H1 (cell line): Measurements from ENCODE around the gene NMNAT3. TPM values are rescaled to one million over a fixed set of nuclear protein-coding genes. Genes with fewer than 3 reads are reported as not detected.
A peak's percentile ranks its signal among the peaks of the same experiment; 100 is the strongest.

Source experiments
- CTCF ChIA-PET: fragments of 300-600 bp; sonication (Branson Sonifier 250); formaldehyde crosslinking; loops from one replicate; lab custom pipeline; 2021; ENCODE audit not compliant: partially characterized antibody; lab: Charles Lee
- POLR2A ChIA-PET: fragments of 300-600 bp; sonication (Branson Sonifier 250); formaldehyde crosslinking; loops from one replicate; lab custom pipeline; 2021; ENCODE audit warnings: inconsistent platforms; ENCODE audit not compliant: partially characterized antibody; lab: Charles Lee
- DNase-seq, 2 experiments: peaks; one replicate each; pipeline versions ENCODE4 v3.0.0 to v3.0.0-alpha.2; 2010 to 2022; ENCODE audit warnings: low spot score in 2 of 2, low read depth in 1 of 2, mixed read lengths in 1 of 2
- FAIRE-seq: peaks from 2 replicates; lab custom pipeline; 2011; peaks lifted over from hg19 to GRCh38; lab: Jason Lieb, UNC
- H2AFZ ChIP-seq: 2 replicates; pipeline ENCODE4 v1.8.1; 2012; ENCODE audit warnings: low read length, inconsistent platforms
- H2AK5ac ChIP-seq: 2 replicates; pipeline ENCODE4 v1.6.1; 2013; ENCODE audit warnings: low read depth, low read length
- H2BK120ac ChIP-seq: replicated peaks from 2 replicates; pipeline ENCODE3; 2013; ENCODE audit warnings: low read depth, low read length, inconsistent platforms
- H2BK12ac ChIP-seq: 2 replicates; pipeline ENCODE4 v1.6.1; 2013; ENCODE audit warnings: low read depth, low read length
- H2BK15ac ChIP-seq: 2 replicates; pipeline ENCODE4 v1.6.1; 2013; ENCODE audit warnings: low read length
- H2BK20ac ChIP-seq: 2 replicates; pipeline ENCODE4 v1.6.1; 2013; ENCODE audit warnings: low read length
- H2BK5ac ChIP-seq: 2 replicates; pipeline ENCODE4 v1.6.1; 2013; ENCODE audit warnings: low read depth, low read length
- H3K14ac ChIP-seq: 2 replicates; pipeline ENCODE4 v1.6.1; 2013; ENCODE audit warnings: inconsistent platforms; ENCODE audit not compliant: insufficient read length
- H3K18ac ChIP-seq: 2 replicates; pipeline ENCODE4 v1.6.1; 2013; ENCODE audit warnings: low read length; ENCODE audit errors: extremely low read depth
- H3K23ac ChIP-seq: 2 replicates; pipeline ENCODE4 v1.6.1; 2013; ENCODE audit warnings: inconsistent platforms; ENCODE audit not compliant: insufficient read length
- H3K23me2 ChIP-seq: 2 replicates; pipeline ENCODE4 v1.6.1; 2013; ENCODE audit warnings: low read depth, low read length
- H3K27ac ChIP-seq: 2 replicates; pipeline ENCODE4 v1.6.1; 2011; ENCODE audit warnings: low read depth, low read length, inconsistent platforms
- H3K27me3 ChIP-seq, 4 experiments: replicated peaks in 1 of 4; 1 replicate in 1 of 4; 2 replicates in 3 of 4; pipeline versions ENCODE4 v1.6.1 to v1.8.1; 2011 to 2013; ENCODE audit warnings: low read length in 3 of 4, mild to moderate bottlenecking in 3 of 4, inconsistent platforms in 2 of 4, mixed read lengths in 2 of 4, moderate library complexity in 1 of 4; ENCODE audit not compliant: control insufficient read depth in 3 of 4, insufficient read depth in 3 of 4; ENCODE audit errors: extremely low read depth in 1 of 4
- H3K36me3 ChIP-seq, 4 experiments: 2 replicates each; pipeline versions ENCODE4 v1.6.1 to v1.8.1; 2011 to 2013; ENCODE audit warnings: mild to moderate bottlenecking in 4 of 4, low read length in 3 of 4, moderate library complexity in 2 of 4, control low read depth in 1 of 4, inconsistent platforms in 1 of 4; ENCODE audit not compliant: insufficient read depth in 4 of 4, control insufficient read depth in 2 of 4
- H3K4ac ChIP-seq: replicated peaks from 2 replicates; pipeline ENCODE3; 2013; ENCODE audit warnings: low read length, low read depth, mixed read lengths, inconsistent platforms; ENCODE audit not compliant: insufficient read length
- H3K4me1 ChIP-seq, 4 experiments: replicated peaks in 1 of 4; 1 replicate in 1 of 4; 2 replicates in 3 of 4; pipeline versions ENCODE4 v1.6.1 to v1.8.1; 2011 to 2013; ENCODE audit warnings: low read length in 3 of 4, inconsistent platforms in 2 of 4, mixed read lengths in 1 of 4; ENCODE audit not compliant: insufficient read depth in 4 of 4, control insufficient read depth in 3 of 4
- H3K4me2 ChIP-seq, 2 experiments: 2 replicates each; pipeline versions ENCODE4 v1.6.1 to v1.8.1; 2011 to 2013; ENCODE audit warnings: low read depth in 2 of 2, low read length in 2 of 2, control low read depth in 1 of 2, inconsistent platforms in 1 of 2, mild to moderate bottlenecking in 1 of 2; ENCODE audit not compliant: insufficient read depth in 1 of 2
- H3K4me3 ChIP-seq, 4 experiments: fragments of 200-600, 300-600 bp in 1 of 4; sonication (generic), shearing (Covaris generic), sonication (Bioruptor Twin) in 1 of 4; 2 replicates each; pipeline versions ENCODE4 v1.5.1 to v1.8.1; 2011 to 2016; ENCODE audit warnings: low read length in 4 of 4, low read depth in 3 of 4, control low read depth in 2 of 4, inconsistent platforms in 2 of 4, mild to moderate bottlenecking in 2 of 4, mixed read lengths in 1 of 4, moderate library complexity in 1 of 4; ENCODE audit not compliant: insufficient read depth in 2 of 4; ENCODE audit errors: extremely low read depth in 1 of 4
- H3K56ac ChIP-seq: replicated peaks from 2 replicates; pipeline ENCODE3; 2013; ENCODE audit warnings: low read depth, mild to moderate bottlenecking, mixed read lengths, low read length, inconsistent platforms; ENCODE audit not compliant: insufficient read length
- H3K79me1 ChIP-seq: 2 replicates; pipeline ENCODE4 v1.6.1; 2013; ENCODE audit warnings: low read depth, low read length, control low read depth
- H3K79me2 ChIP-seq, 2 experiments: 2 replicates each; pipeline versions ENCODE4 v1.6.1 to v1.8.1; 2012 to 2013; ENCODE audit warnings: low read length in 2 of 2, mild to moderate bottlenecking in 2 of 2, inconsistent platforms in 1 of 2; ENCODE audit not compliant: insufficient read depth in 2 of 2, control insufficient read depth in 1 of 2
- H3K9ac ChIP-seq, 4 experiments: replicated peaks in 1 of 4; 1 replicate in 1 of 4; 2 replicates in 3 of 4; pipeline versions ENCODE4 v1.6.1 to v1.8.1; 2011 to 2013; ENCODE audit warnings: low read depth in 3 of 4, low read length in 3 of 4, control low read depth in 2 of 4, mild to moderate bottlenecking in 2 of 4, moderate library complexity in 2 of 4, inconsistent platforms in 1 of 4; ENCODE audit errors: extremely low read depth in 1 of 4
- H3K9me3 ChIP-seq, 2 experiments: 2 replicates each; pipeline versions ENCODE4 v1.6.1 to v1.8.1; 2012 to 2013; ENCODE audit warnings: mild to moderate bottlenecking in 2 of 2, moderate library complexity in 2 of 2, control low read depth in 1 of 2, inconsistent platforms in 1 of 2, low read depth in 1 of 2, low read length in 1 of 2, mixed read lengths in 1 of 2; ENCODE audit not compliant: insufficient read depth in 2 of 2
- H4K20me1 ChIP-seq, 2 experiments: replicated peaks in 1 of 2; 2 replicates each; pipeline versions ENCODE3 to v1.8.1; 2011 to 2013; ENCODE audit warnings: inconsistent platforms in 2 of 2, low read length in 2 of 2, mild to moderate bottlenecking in 1 of 2; ENCODE audit not compliant: insufficient read depth in 2 of 2, control insufficient read depth in 1 of 2
- H4K5ac ChIP-seq: 2 replicates; pipeline ENCODE4 v1.6.1; 2013; ENCODE audit warnings: low read length, low read depth, mixed read lengths, inconsistent platforms; ENCODE audit not compliant: insufficient read length
- H4K8ac ChIP-seq: 2 replicates; pipeline ENCODE4 v1.8.0; 2013; ENCODE audit warnings: mild to moderate bottlenecking, moderate library complexity, low read length, inconsistent platforms; ENCODE audit not compliant: insufficient read depth; ENCODE audit errors: extremely low read depth
- H4K91ac ChIP-seq: replicated peaks from 2 replicates; pipeline ENCODE3; 2013; ENCODE audit warnings: low read length, mixed read lengths, inconsistent platforms; ENCODE audit not compliant: insufficient read length
- CHD2 ChIP-seq: IDR thresholded peaks from 2 replicates; pipeline ENCODE4 v1.6.1; 2012; ENCODE audit warnings: low read length, improper control_type of control experiment
- polyA plus RNA-seq, 7 experiments: library from polyadenylated mRNA; depleted of rRNA in 3 of 7; stranded (reverse) in 5 of 7; unstranded in 2 of 7; fragments of >200 nt in 5 of 7; fragments of 200-250 nt in 2 of 7; gene quantifications; 1 replicate in 5 of 7; 2 replicates in 1 of 7; 4 replicates in 1 of 7; pipeline versions ENCODE4 v1.2.1 to v1.2.3, GENCODE V29; 2011 to 2013; ENCODE audit warnings: missing spikeins in 2 of 7, mixed read lengths in 2 of 7
- total RNA-seq: library from RNA; stranded (reverse); fragmentation: NEBNext Ultra II Directional; extraction: Animal tissue kit (Norgen Biotek cat#: 25700); gene quantifications from 2 replicates; pipeline ENCODE4 v1.2.1, GENCODE V29; 2021

The NMNAT3 gene
- total and polyA plus RNA-seq, 2 of the 8 experiments (the other 6 are each of a cell fraction or from before 2014, with no cell fraction given): 4.2 to 4.3 TPM

DNA sequence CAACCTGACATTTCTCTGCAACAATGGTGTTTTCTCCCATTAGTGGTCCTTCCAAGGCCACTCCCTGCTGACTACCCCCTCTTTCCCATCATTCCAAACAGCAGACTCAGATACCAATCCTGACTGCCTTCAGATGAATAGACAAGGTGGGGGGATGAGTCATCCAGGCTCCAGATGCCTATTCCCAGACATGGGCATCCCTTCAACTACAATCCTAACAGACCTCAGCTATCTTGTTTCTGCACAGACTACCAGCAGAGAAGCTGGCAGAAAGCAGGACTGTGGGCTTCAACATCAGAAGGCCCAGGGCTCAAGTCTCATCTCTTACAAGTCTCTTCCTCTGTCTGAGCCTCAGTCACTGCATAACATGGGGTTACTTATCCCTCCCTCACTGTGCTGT lies 140.4 kb downstream of the NMNAT3 start:
- Histone ChIP-seq H3K18ac (no peak overlapping the region), H3K4ac (no peak overlapping the region), H2BK15ac (no peak overlapping the region), H4K8ac (no peak overlapping the region), H4K5ac (no peak overlapping the region), H4K91ac (no peak overlapping the region), H3K23ac (no peak overlapping the region), H3K27ac (no peak overlapping the region), H3K14ac (no peak overlapping the region), H2BK12ac (peak overlapping the region; percentile 32; the same call in 1 of the 2 replicates), H3K9ac (no peak overlapping the region), H2AK5ac (no peak overlapping the region), H3K56ac (no peak overlapping the region), H3K79me1 (no peaks in the 10 kb centered on the region), H3K9me3 (no peaks in the 10 kb centered on the region), H2BK5ac (no peak overlapping the region), H3K23me2 (peaks cover 7% of the 10 kb centered on the region; the same call in 1 of the 2 replicates), H2BK120ac (no peak overlapping the region), H3K27me3 (peaks cover 0 to 24% (median 19%) of the 10 kb centered on the region in 4 experiments; a peak in 4 of 7 replicates), H2AFZ (no peak overlapping the region), H2BK20ac (no peak overlapping the region), H3K36me3 (no peaks in the 10 kb centered on the region), H3K79me2 (no peaks in the 10 kb centered on the region), H4K20me1 (no peaks in the 10 kb centered on the region), H3K4me1 (peaks cover 4 to 33% (median 23%) of the 10 kb centered on the region in 4 experiments), H3K4me2 (peak overlapping the region in 1 of 2 experiments; percentile 96; a peak in 1 of 4 replicates), H3K4me3 (no peak overlapping the region)
- DNase-seq (no peak), FAIRE-seq (no peak)
- CTCF ChIA-PET: interaction anchor here (1.1 to 2.3 kb wide), 2 partner anchors 14 to 18 kb away, joined by 3 to 10 read pairs; no protein-coding TSS in a partner anchor
- POLR2A ChIA-PET: interaction anchor here (1.1 to 1.6 kb wide), 2 partner anchors 12 to 14 kb away, joined by 3 to 4 read pairs; no protein-coding TSS in a partner anchor
- TF ChIP-seq CHD2: no peak
